Measurements from ENCODE around the gene MRFAP1. TPM values are rescaled to one million over a fixed set of nuclear protein-coding genes. Genes with fewer than 3 reads are reported as not detected.

The MRFAP1 gene
- total RNA-seq: 104 and 120 TPM in 2 replicates

DNA sequence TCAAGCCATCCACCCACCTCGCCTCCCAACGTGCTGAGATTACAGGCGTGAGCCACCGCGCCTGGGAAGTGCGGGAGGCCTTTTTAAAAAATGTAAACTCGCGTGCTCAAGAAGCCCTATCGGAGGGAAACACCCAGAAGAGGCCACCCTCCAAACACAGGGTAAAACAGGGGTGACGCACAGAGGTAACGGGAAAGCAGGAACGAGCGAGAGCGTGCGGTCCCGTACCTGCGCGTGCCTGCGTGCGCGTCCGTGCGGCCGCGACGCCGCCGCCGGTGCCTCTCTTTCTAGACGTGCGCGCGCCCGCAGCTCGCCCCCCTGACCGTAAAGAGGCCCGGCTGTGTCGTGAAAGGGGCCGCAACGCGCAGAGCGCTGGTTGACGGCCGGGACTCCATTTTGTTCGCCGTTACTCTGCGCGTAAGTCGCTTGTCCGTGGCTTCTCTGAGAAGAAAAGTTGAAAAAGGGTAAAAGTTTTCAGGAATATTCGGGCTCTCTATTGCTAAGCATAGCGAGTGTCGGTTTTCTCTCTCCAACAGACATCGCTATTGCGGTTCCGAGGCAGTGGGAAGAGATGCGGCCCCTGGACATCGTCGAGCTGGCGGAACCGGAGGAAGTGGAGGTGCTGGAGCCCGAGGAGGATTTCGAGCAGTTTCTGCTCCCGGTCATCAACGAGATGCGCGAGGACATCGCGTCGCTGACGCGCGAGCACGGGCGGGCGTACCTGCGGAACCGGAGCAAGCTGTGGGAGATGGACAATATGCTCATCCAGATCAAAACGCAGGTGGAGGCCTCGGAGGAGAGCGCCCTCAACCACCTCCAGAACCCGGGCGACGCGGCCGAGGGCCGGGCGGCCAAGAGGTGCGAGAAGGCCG lies at the start of gene MRFAP1:
MRFAP1 (plus strand) TSS at position 394 of the 872 bp plus-strand sequence; CDS start at position 572, 178 bp downstream.

Other genes with a start within 250 kb of the MRFAP1 start
- 0.39 and 0.65 TPM in 2 replicates for gene PPP2R2C, start 168.1 kb upstream of the MRFAP1 start, total RNA-seq
- gene MAN2B2, start 65.5 kb upstream of the MRFAP1 start, total RNA-seq: 20.8 and 30.8 TPM in 2 replicates
- gene S100P, start 53.2 kb downstream of the MRFAP1 start, total RNA-seq: 1.2 TPM in 1 of 2 replicates, not detected in the other
- 35.9 and 44.4 TPM in 2 replicates for gene MRFAP1L1, start 69.2 kb downstream of the MRFAP1 start, total RNA-seq
- gene BLOC1S4, start 75.5 kb downstream of the MRFAP1 start, total RNA-seq: 14.1 and 20.9 TPM in 2 replicates
- 20.8 and 25.9 TPM in 2 replicates for gene KIAA0232, start 142.0 kb downstream of the MRFAP1 start, total RNA-seq